GM12892 (cell line): ENCODE data around the gene HOXD9.

ENCODE experiments used
- POLR2A ChIP-seq: IDR thresholded peaks from 2 replicates; pipeline ENCODE4 v1.6.1; 2011; ENCODE audit warnings: low read depth, low read length, control low read depth
- POLR2AphosphoS5 ChIP-seq: IDR thresholded peaks from 2 replicates; pipeline ENCODE4 v1.6.1; 2011; ENCODE audit warnings: low read depth, low read length, control low read depth
- TAF1 ChIP-seq: IDR thresholded peaks from 2 replicates; pipeline ENCODE4 v1.6.1; 2011; ENCODE audit warnings: low read depth, mild to moderate bottlenecking, control low read depth, low read length, borderline replicate concordance

DNA sequence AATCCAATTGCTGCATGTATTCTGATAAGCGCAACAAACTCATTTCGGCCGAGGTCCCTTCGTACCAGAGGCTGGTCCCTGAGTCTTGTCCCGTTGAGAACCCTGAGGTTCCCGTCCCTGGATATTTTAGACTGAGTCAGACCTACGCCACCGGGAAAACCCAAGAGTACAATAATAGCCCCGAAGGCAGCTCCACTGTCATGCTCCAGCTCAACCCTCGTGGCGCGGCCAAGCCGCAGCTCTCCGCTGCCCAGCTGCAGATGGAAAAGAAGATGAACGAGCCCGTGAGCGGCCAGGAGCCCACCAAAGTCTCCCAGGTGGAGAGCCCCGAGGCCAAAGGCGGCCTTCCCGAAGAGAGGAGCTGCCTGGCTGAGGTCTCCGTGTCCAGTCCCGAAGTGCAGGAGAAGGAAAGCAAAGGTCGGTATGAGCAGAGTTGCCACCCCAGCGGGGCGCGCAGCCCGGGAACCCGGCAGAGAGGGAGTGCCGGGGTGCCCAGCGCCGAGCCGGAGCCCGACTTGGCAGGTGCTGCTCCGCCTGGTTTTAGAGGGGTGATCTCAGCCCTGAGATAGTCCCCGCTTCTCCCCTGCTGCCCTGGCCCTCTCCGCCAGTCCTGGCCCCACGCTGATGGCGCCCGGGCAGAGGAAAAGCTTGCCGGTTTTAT, 5.2 kb upstream of the HOXD9 start:
- TF ChIP-seq POLR2A (no peak), TAF1 (no peak), POLR2AphosphoS5 (no peak)
